Glomerular endothelial cell (primary cell): ENCODE data around the gene FGFR1OP2. TPM values are rescaled to one million over a fixed set of nuclear protein-coding genes. Genes with fewer than 3 reads are reported as not detected.
"Not testable (repeated sequence)": the region's sequence is repeated elsewhere in the genome, so short reads cannot be mapped to it uniquely, and the experiment has no call there.

Source experiments
- DNase-seq: peaks from one replicate; pipeline ENCODE4 v3.0.0-alpha.2; 2011; ENCODE audit warnings: low read depth, low spot score; ENCODE audit errors: extremely low read depth
- total RNA-seq: library from RNA; depleted of rRNA; stranded (reverse); fragments of >200 nt; gene quantifications from 2 replicates; pipeline ENCODE4 v1.2.3, GENCODE V29; 2015

Gene FGFR1OP2
- total RNA-seq, 1 donor from 2014 or later, result 51.0 TPM

- no peak for DNase-seq
These were observed 2.4 kb downstream of the FGFR1OP2 start for GRCh38 chr12:26940516-26941214.

GRCh38 chr12:26941215-26941594, 2.9 kb downstream of the FGFR1OP2 start:
- no peak for DNase-seq

GRCh38 chr12:26948309-26948708, 10.0 kb downstream of the FGFR1OP2 start:
- DNase-seq, result no peak

- DNase-seq, result no peak
These were observed 15.2 kb downstream of the FGFR1OP2 start for GRCh38 chr12:26953447-26953846.

GRCh38 chr12:26954027-26954426, 15.8 kb downstream of the FGFR1OP2 start:
- DNase-seq, result no peak

- not testable (repeated sequence) for DNase-seq
These were observed 23.1 kb downstream of the FGFR1OP2 start for GRCh38 chr12:26961391-26961790.

- DNase-seq, result no peak
These were observed 23.5 kb downstream of the FGFR1OP2 start for GRCh38 chr12:26961803-26962202.

- no peak for DNase-seq
These were observed 25.1 kb downstream of the FGFR1OP2 start for GRCh38 chr12:26963413-26963812.

GRCh38 chr12:26966842-26967241, 28.6 kb downstream of the FGFR1OP2 start:
- DNase-seq, result no peak

GRCh38 chr12:26970136-26970535, 31.9 kb downstream of the FGFR1OP2 start:
- no peak for DNase-seq

GRCh38 chr12:26971963-26972362, 33.7 kb downstream of the FGFR1OP2 start:
- no peak for DNase-seq

GRCh38 chr12:26976687-26977086, 38.4 kb downstream of the FGFR1OP2 start:
- DNase-seq, result no peak

- no peak for DNase-seq
These were observed 40.5 kb downstream of the FGFR1OP2 start for GRCh38 chr12:26978801-26979200.

- no peak for DNase-seq
These were observed 41.5 kb downstream of the FGFR1OP2 start for GRCh38 chr12:26979733-26980132.

- no peak for DNase-seq
These were observed 44.6 kb downstream of the FGFR1OP2 start for GRCh38 chr12:26982866-26983265.

GRCh38 chr12:26987634-26988424, 49.6 kb downstream of the FGFR1OP2 start:
- no peak for DNase-seq

GRCh38 chr12:26988703-26989102, 50.4 kb downstream of the FGFR1OP2 start:
- DNase-seq, result no peak

GRCh38 chr12:26989873-26990272, 51.6 kb downstream of the FGFR1OP2 start:
- no peak for DNase-seq

- DNase-seq, result no peak
These were observed 53.6 kb downstream of the FGFR1OP2 start for GRCh38 chr12:26991826-26992225.

GRCh38 chr12:26994109-26994508, 55.8 kb downstream of the FGFR1OP2 start:
- DNase-seq, result no peak

- DNase-seq, result no peak
These were observed 57.4 kb downstream of the FGFR1OP2 start for GRCh38 chr12:26995706-26996105.

- no peak for DNase-seq
These were observed 58.7 kb downstream of the FGFR1OP2 start for GRCh38 chr12:26997003-26997402.
